H1 (cell line): Measurements from ENCODE around the gene NBL1. TPM values are rescaled to one million over a fixed set of nuclear protein-coding genes. Genes with fewer than 3 reads are reported as not detected.

ENCODE experiments used
- CTCF ChIA-PET: fragments of 300-600 bp; sonication (Branson Sonifier 250); formaldehyde crosslinking; loops from one replicate; lab custom pipeline; 2021; ENCODE audit not compliant: partially characterized antibody; lab: Charles Lee
- POLR2A ChIA-PET: fragments of 300-600 bp; sonication (Branson Sonifier 250); formaldehyde crosslinking; loops from one replicate; lab custom pipeline; 2021; ENCODE audit warnings: inconsistent platforms; ENCODE audit not compliant: partially characterized antibody; lab: Charles Lee
- DNase-seq, 2 experiments: peaks; one replicate each; pipeline versions ENCODE4 v3.0.0 to v3.0.0-alpha.2; 2010 to 2022; ENCODE audit warnings: low spot score in 2 of 2, low read depth in 1 of 2, mixed read lengths in 1 of 2
- FAIRE-seq: peaks from 2 replicates; lab custom pipeline; 2011; peaks lifted over from hg19 to GRCh38; lab: Jason Lieb, UNC
- H2AFZ ChIP-seq: 2 replicates; pipeline ENCODE4 v1.8.1; 2012; ENCODE audit warnings: low read length, inconsistent platforms
- H2AK5ac ChIP-seq: 2 replicates; pipeline ENCODE4 v1.6.1; 2013; ENCODE audit warnings: low read depth, low read length
- H2BK120ac ChIP-seq: replicated peaks from 2 replicates; pipeline ENCODE3; 2013; ENCODE audit warnings: low read depth, low read length, inconsistent platforms
- H2BK12ac ChIP-seq: 2 replicates; pipeline ENCODE4 v1.6.1; 2013; ENCODE audit warnings: low read depth, low read length
- H2BK15ac ChIP-seq: 2 replicates; pipeline ENCODE4 v1.6.1; 2013; ENCODE audit warnings: low read length
- H2BK20ac ChIP-seq: 2 replicates; pipeline ENCODE4 v1.6.1; 2013; ENCODE audit warnings: low read length
- H2BK5ac ChIP-seq: 2 replicates; pipeline ENCODE4 v1.6.1; 2013; ENCODE audit warnings: low read depth, low read length
- H3K14ac ChIP-seq: 2 replicates; pipeline ENCODE4 v1.6.1; 2013; ENCODE audit warnings: inconsistent platforms; ENCODE audit not compliant: insufficient read length
- H3K18ac ChIP-seq: 2 replicates; pipeline ENCODE4 v1.6.1; 2013; ENCODE audit warnings: low read length; ENCODE audit errors: extremely low read depth
- H3K23ac ChIP-seq: 2 replicates; pipeline ENCODE4 v1.6.1; 2013; ENCODE audit warnings: inconsistent platforms; ENCODE audit not compliant: insufficient read length
- H3K23me2 ChIP-seq: 2 replicates; pipeline ENCODE4 v1.6.1; 2013; ENCODE audit warnings: low read depth, low read length
- H3K27ac ChIP-seq: 2 replicates; pipeline ENCODE4 v1.6.1; 2011; ENCODE audit warnings: low read depth, low read length, inconsistent platforms
- H3K27me3 ChIP-seq, 4 experiments: replicated peaks in 1 of 4; 1 replicate in 1 of 4; 2 replicates in 3 of 4; pipeline versions ENCODE4 v1.6.1 to v1.8.1; 2011 to 2013; ENCODE audit warnings: low read length in 3 of 4, mild to moderate bottlenecking in 3 of 4, inconsistent platforms in 2 of 4, mixed read lengths in 2 of 4, moderate library complexity in 1 of 4; ENCODE audit not compliant: control insufficient read depth in 3 of 4, insufficient read depth in 3 of 4; ENCODE audit errors: extremely low read depth in 1 of 4
- H3K36me3 ChIP-seq, 4 experiments: 2 replicates each; pipeline versions ENCODE4 v1.6.1 to v1.8.1; 2011 to 2013; ENCODE audit warnings: mild to moderate bottlenecking in 4 of 4, low read length in 3 of 4, moderate library complexity in 2 of 4, control low read depth in 1 of 4, inconsistent platforms in 1 of 4; ENCODE audit not compliant: insufficient read depth in 4 of 4, control insufficient read depth in 2 of 4
- H3K4ac ChIP-seq: replicated peaks from 2 replicates; pipeline ENCODE3; 2013; ENCODE audit warnings: low read length, low read depth, mixed read lengths, inconsistent platforms; ENCODE audit not compliant: insufficient read length
- H3K4me1 ChIP-seq, 4 experiments: replicated peaks in 1 of 4; 1 replicate in 1 of 4; 2 replicates in 3 of 4; pipeline versions ENCODE4 v1.6.1 to v1.8.1; 2011 to 2013; ENCODE audit warnings: low read length in 3 of 4, inconsistent platforms in 2 of 4, mixed read lengths in 1 of 4; ENCODE audit not compliant: insufficient read depth in 4 of 4, control insufficient read depth in 3 of 4
- H3K4me2 ChIP-seq, 2 experiments: 2 replicates each; pipeline versions ENCODE4 v1.6.1 to v1.8.1; 2011 to 2013; ENCODE audit warnings: low read depth in 2 of 2, low read length in 2 of 2, control low read depth in 1 of 2, inconsistent platforms in 1 of 2, mild to moderate bottlenecking in 1 of 2; ENCODE audit not compliant: insufficient read depth in 1 of 2
- H3K4me3 ChIP-seq, 4 experiments: fragments of 200-600, 300-600 bp in 1 of 4; sonication (generic), shearing (Covaris generic), sonication (Bioruptor Twin) in 1 of 4; 2 replicates each; pipeline versions ENCODE4 v1.5.1 to v1.8.1; 2011 to 2016; ENCODE audit warnings: low read length in 4 of 4, low read depth in 3 of 4, control low read depth in 2 of 4, inconsistent platforms in 2 of 4, mild to moderate bottlenecking in 2 of 4, mixed read lengths in 1 of 4, moderate library complexity in 1 of 4; ENCODE audit not compliant: insufficient read depth in 2 of 4; ENCODE audit errors: extremely low read depth in 1 of 4
- H3K56ac ChIP-seq: replicated peaks from 2 replicates; pipeline ENCODE3; 2013; ENCODE audit warnings: low read depth, mild to moderate bottlenecking, mixed read lengths, low read length, inconsistent platforms; ENCODE audit not compliant: insufficient read length
- H3K79me1 ChIP-seq: 2 replicates; pipeline ENCODE4 v1.6.1; 2013; ENCODE audit warnings: low read depth, low read length, control low read depth
- H3K79me2 ChIP-seq, 2 experiments: 2 replicates each; pipeline versions ENCODE4 v1.6.1 to v1.8.1; 2012 to 2013; ENCODE audit warnings: low read length in 2 of 2, mild to moderate bottlenecking in 2 of 2, inconsistent platforms in 1 of 2; ENCODE audit not compliant: insufficient read depth in 2 of 2, control insufficient read depth in 1 of 2
- H3K9ac ChIP-seq, 4 experiments: replicated peaks in 1 of 4; 1 replicate in 1 of 4; 2 replicates in 3 of 4; pipeline versions ENCODE4 v1.6.1 to v1.8.1; 2011 to 2013; ENCODE audit warnings: low read depth in 3 of 4, low read length in 3 of 4, control low read depth in 2 of 4, mild to moderate bottlenecking in 2 of 4, moderate library complexity in 2 of 4, inconsistent platforms in 1 of 4; ENCODE audit errors: extremely low read depth in 1 of 4
- H3K9me3 ChIP-seq, 2 experiments: 2 replicates each; pipeline versions ENCODE4 v1.6.1 to v1.8.1; 2012 to 2013; ENCODE audit warnings: mild to moderate bottlenecking in 2 of 2, moderate library complexity in 2 of 2, control low read depth in 1 of 2, inconsistent platforms in 1 of 2, low read depth in 1 of 2, low read length in 1 of 2, mixed read lengths in 1 of 2; ENCODE audit not compliant: insufficient read depth in 2 of 2
- H4K20me1 ChIP-seq, 2 experiments: replicated peaks in 1 of 2; 2 replicates each; pipeline versions ENCODE3 to v1.8.1; 2011 to 2013; ENCODE audit warnings: inconsistent platforms in 2 of 2, low read length in 2 of 2, mild to moderate bottlenecking in 1 of 2; ENCODE audit not compliant: insufficient read depth in 2 of 2, control insufficient read depth in 1 of 2
- H4K5ac ChIP-seq: 2 replicates; pipeline ENCODE4 v1.6.1; 2013; ENCODE audit warnings: low read length, low read depth, mixed read lengths, inconsistent platforms; ENCODE audit not compliant: insufficient read length
- H4K8ac ChIP-seq: 2 replicates; pipeline ENCODE4 v1.8.0; 2013; ENCODE audit warnings: mild to moderate bottlenecking, moderate library complexity, low read length, inconsistent platforms; ENCODE audit not compliant: insufficient read depth; ENCODE audit errors: extremely low read depth
- H4K91ac ChIP-seq: replicated peaks from 2 replicates; pipeline ENCODE3; 2013; ENCODE audit warnings: low read length, mixed read lengths, inconsistent platforms; ENCODE audit not compliant: insufficient read length
- KDM1A ChIP-seq: fragments of 200-600, 300-600 bp; sonication (generic); IDR thresholded peaks from 2 replicates; pipeline ENCODE4 v1.7.1; 2016; ENCODE audit warnings: mild to moderate bottlenecking, low read length, borderline replicate concordance
- NRF1 ChIP-seq: IDR thresholded peaks from 2 replicates; pipeline ENCODE4 v1.6.1; 2011; ENCODE audit warnings: mild to moderate bottlenecking, low read depth, low read length, improper control_type of control experiment
- SAP30 ChIP-seq: fragments of 300-600 bp; sonication (generic); IDR thresholded peaks from 2 replicates; pipeline ENCODE4 v1.7.1; 2012; ENCODE audit warnings: low read length, moderate library complexity, mild to moderate bottlenecking, inconsistent platforms; ENCODE audit not compliant: insufficient read depth, insufficient replicate concordance
- TAF7 ChIP-seq: optimal IDR thresholded peaks from 2 replicates; pipeline ENCODE3; 2011; ENCODE audit warnings: low read depth, mild to moderate bottlenecking, inconsistent platforms, low read length, moderate library complexity, borderline replicate concordance
- WGBS, 2 experiments: shearing (Covaris generic) in 1 of 2; methylation state at CpG; one replicate each; pipeline versions ENCODE4 v1.1.6 to v1.1.7; 2013 to 2015; ENCODE audit warnings: low lambda C conversion rate in 2 of 2, mixed read lengths in 2 of 2, inconsistent platforms in 1 of 2, low coverage in 1 of 2, missing lambda C conversion rate in 1 of 2; ENCODE audit not compliant: insufficient replicate concordance in 2 of 2, insufficient coverage in 1 of 2, insufficient read length in 1 of 2; ENCODE audit errors: extremely low coverage in 1 of 2, missing lambda C conversion rate in 1 of 2; 5-methylcytosine and 5-hydroxymethylcytosine counted together
- polyA plus RNA-seq, 7 experiments: library from polyadenylated mRNA; depleted of rRNA in 3 of 7; stranded (reverse) in 5 of 7; unstranded in 2 of 7; fragments of >200 nt in 5 of 7; fragments of 200-250 nt in 2 of 7; gene quantifications; 1 replicate in 5 of 7; 2 replicates in 1 of 7; 4 replicates in 1 of 7; pipeline versions ENCODE4 v1.2.1 to v1.2.3, GENCODE V29; 2011 to 2013; ENCODE audit warnings: missing spikeins in 2 of 7, mixed read lengths in 2 of 7
- total RNA-seq: library from RNA; stranded (reverse); fragmentation: NEBNext Ultra II Directional; extraction: Animal tissue kit (Norgen Biotek cat#: 25700); gene quantifications from 2 replicates; pipeline ENCODE4 v1.2.1, GENCODE V29; 2021
- TF ChIP-seq, protein P1 (sequence below): IDR thresholded peaks from 2 replicates; pipeline ENCODE4 v1.6.1; 2012; ENCODE audit warnings: low read length, inconsistent platforms

NBL1 gene
- total and polyA plus RNA-seq, 2 of the 8 experiments (the other 6 are each of a cell fraction or from before 2014, with no cell fraction given), result 8.7 to 9.7 TPM

DNA sequence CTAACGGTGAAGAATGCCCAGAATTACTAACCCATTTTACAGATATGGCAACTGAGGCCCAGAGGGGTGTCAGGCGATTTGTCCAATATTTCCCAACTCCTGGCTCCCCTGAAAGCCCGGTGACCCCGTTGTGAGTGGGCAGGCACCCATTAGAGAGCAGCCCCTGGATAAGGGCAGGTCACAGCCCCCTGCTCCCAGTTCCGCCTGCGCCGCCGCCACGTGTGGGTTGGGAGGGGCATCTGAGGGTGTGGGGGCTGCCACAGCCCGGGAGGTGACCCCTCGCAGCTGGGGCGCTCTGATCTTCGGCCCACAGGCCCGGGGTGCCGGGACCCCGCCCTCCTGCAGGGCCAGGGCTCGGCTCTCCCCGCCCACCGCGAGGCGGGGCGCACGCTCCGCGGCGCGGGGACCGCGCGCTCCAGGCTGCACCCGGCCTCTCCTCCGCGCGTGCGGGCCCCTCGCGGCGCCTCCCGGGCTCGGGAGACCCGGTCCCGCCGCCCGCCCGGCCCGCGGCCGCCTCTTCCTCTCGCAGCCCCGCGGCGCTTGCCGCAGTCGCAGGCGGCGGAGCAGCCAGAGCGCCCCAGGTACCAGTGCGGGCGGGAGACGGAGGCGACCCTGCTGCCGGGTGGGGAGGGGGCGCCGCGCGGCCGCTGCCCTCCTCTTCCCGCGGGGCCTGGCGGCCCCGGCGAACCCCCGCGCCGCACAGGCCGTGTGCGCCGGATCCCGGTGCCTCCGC, 20.5 kb downstream of the NBL1 start, which contains the start of gene HTR6:
TSS of gene HTR6 (plus strand) at position 423 of the 733 bp plus-strand sequence. CDS start 879 bp downstream, outside the sequence.
- FAIRE-seq (no peak), DNase-seq (no peak)
- TF ChIP-seq NRF1, result no peak
- TF ChIP-seq TAF7, result no peak
- peak; percentile 88 for TF ChIP-seq KDM1A
- no peak for TF ChIP-seq SAP30
- TF ChIP-seq, protein P1, sequence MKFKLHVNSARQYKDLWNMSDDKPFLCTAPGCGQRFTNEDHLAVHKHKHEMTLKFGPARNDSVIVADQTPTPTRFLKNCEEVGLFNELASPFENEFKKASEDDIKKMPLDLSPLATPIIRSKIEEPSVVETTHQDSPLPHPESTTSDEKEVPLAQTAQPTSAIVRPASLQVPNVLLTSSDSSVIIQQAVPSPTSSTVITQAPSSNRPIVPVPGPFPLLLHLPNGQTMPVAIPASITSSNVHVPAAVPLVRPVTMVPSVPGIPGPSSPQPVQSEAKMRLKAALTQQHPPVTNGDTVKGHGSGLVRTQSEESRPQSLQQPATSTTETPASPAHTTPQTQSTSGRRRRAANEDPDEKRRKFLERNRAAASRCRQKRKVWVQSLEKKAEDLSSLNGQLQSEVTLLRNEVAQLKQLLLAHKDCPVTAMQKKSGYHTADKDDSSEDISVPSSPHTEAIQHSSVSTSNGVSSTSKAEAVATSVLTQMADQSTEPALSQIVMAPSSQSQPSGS, result no peak
- Histone ChIP-seq H3K23ac (no peak within 1 kb of the TSS), H3K27me3 (peaks cover 28 to 47% (median 40%) of the 10 kb centered on the region in 4 experiments), H4K5ac (no peak within 1 kb of the TSS), H3K27ac (no peak within 1 kb of the TSS), H2AFZ (no peak within 1 kb of the TSS), H2BK5ac (no peak within 1 kb of the TSS), H4K8ac (peak within 1 kb of the TSS; percentile 76; the same call in 1 of the 2 replicates), H3K9me3 (no peaks in the 10 kb centered on the region), H3K9ac (no peak within 1 kb of the TSS), H4K91ac (no peak within 1 kb of the TSS), H3K14ac (no peak within 1 kb of the TSS), H3K4me3 (peak within 1 kb of the TSS; percentile 32 to 67 (median 42)), H2BK20ac (no peak within 1 kb of the TSS), H3K4me1 (no peaks in the 10 kb centered on the region; a peak in 3 of 7 replicates), H3K36me3 (no peaks in the 10 kb centered on the region; a peak in 1 of 8 replicates), H3K23me2 (peaks cover 9% of the 10 kb centered on the region; the same call in 1 of the 2 replicates), H2BK12ac (no peak within 1 kb of the TSS), H3K4ac (no peak within 1 kb of the TSS), H3K18ac (no peak within 1 kb of the TSS), H2BK120ac (no peak within 1 kb of the TSS), H4K20me1 (peaks cover 0 to 4% of the 10 kb centered on the region in 2 experiments), H3K79me2 (no peaks in the 10 kb centered on the region), H2AK5ac (no peak within 1 kb of the TSS), H3K79me1 (no peaks in the 10 kb centered on the region; the same call in 1 of the 2 replicates), H2BK15ac (no peak within 1 kb of the TSS), H3K56ac (no peak within 1 kb of the TSS), H3K4me2 (peak within 1 kb of the TSS; percentile 62 to 77)
- 19% methylated on average over 17 of the region's 80 CpGs; no CpG with 5 or more reads in 1 of the 2 experiments for WGBS, 2 experiments
- POLR2A ChIA-PET, result no interaction called here
- CTCF ChIA-PET, result interaction anchor here (1.0 to 6.1 kb wide), 5 partner anchors 8 to 51 kb away, joined by 3 to 127 read pairs (median 23); no protein-coding TSS in a partner anchor
